ENCODE results near the gene CD6.

Gene CD6

DNA sequence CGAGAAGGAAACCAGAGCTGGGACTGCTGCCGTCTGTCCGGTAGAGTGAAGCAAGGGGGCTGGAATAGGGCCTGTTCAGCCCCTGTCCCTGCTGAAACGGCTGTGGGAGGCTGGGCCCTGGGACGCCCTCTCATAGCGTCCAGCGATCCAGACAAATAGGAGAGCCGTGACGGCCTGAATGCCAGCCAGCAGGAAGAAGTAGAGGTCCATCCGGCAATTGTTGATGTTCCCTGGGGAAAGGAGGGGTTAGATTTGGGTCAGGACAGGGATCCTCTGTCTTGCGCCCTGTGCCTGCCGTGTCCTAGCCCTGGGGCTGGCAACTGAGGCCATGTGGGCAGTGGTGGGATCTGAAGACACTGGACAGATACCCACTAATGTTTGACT lies 34.3 kb upstream of the CD6 start:
- Histone ChIP-seq H3K4me3 (ENCODE audit: low read depth, low read length) (no peak overlapping the region), H3K9me3 (ENCODE audit: control insufficient read depth, insufficient read depth, low read depth, low read length) (no peaks in the 10 kb centered on the region), H3K36me3 (ENCODE audit: control insufficient read depth in 2 of 2, insufficient read depth in 1 of 2, low read length in 2 of 2) (peaks cover 0 to 33% of the 10 kb centered on the region in 2 experiments; a peak in 1 of 3 replicates), H3K27ac (ENCODE audit: extremely low read depth, low read depth, low read length) (no peak overlapping the region), H3K4me1 (ENCODE audit: control insufficient read depth, insufficient read depth, low read length) (no peaks in the 10 kb centered on the region)
- TF ChIP-seq GLIS2 (tag by site-specific recombination; IDR thresholded peaks at IDR 0.05) (no peak), ZFP69B (tag by site-specific recombination; IDR thresholded peaks at IDR 0.05) (no peak), ZNF157 (tag by site-specific recombination; IDR thresholded peaks at IDR 0.05) (no peak), ZNF610 (tag by site-specific recombination; IDR thresholded peaks at IDR 0.05; ENCODE audit: borderline replicate concordance) (no peak), ZNF423 (tag by site-specific recombination; IDR thresholded peaks at IDR 0.05) (no peak), ZNF266 (tag by site-specific recombination; IDR thresholded peaks at IDR 0.05; ENCODE audit: low read depth) (no peak)
- POLR2A ChIA-PET: interaction anchor here (1.1 kb wide), 1 partner anchor 23 kb away, joined by 3 read pairs; the partner anchor contains the start of gene TMEM109
- CTCF ChIA-PET: no interaction called here

DNA sequence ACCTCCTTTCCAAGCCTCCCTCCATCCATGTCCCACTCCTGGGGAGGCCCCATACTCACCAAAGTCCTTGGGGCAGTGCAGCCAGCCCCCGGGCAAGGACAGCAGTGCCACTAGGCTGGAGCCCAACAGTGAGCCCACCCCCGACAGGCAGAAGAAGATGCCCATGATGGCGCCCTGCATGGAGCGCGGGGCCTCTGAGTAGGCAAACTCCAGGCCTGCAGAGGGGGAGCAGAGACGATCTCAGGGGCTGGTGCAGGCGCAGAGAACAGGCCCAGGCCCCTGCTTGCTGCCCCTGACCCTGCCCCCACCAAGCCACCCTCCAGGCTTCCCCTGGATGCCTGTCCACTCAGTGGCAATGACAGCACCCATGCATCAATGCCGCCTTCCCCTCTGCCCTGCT lies 33.7 kb upstream of the CD6 start:
- POLR2A ChIA-PET: no interaction called here
- Histone ChIP-seq H3K9me3 (ENCODE audit: control insufficient read depth, insufficient read depth, low read depth, low read length) (no peaks in the 10 kb centered on the region), H3K27ac (ENCODE audit: extremely low read depth, low read depth, low read length) (no peak overlapping the region), H3K36me3 (ENCODE audit: control insufficient read depth in 2 of 2, insufficient read depth in 1 of 2, low read length in 2 of 2) (peaks cover 0 to 29% of the 10 kb centered on the region in 2 experiments; a peak in 1 of 3 replicates), H3K4me3 (ENCODE audit: low read depth, low read length) (no peak overlapping the region), H3K4me1 (ENCODE audit: control insufficient read depth, insufficient read depth, low read length) (no peaks in the 10 kb centered on the region)
- TF ChIP-seq ZNF501 (tag by site-specific recombination; IDR thresholded peaks at IDR 0.05) (no peak), ZNF776 (tag by site-specific recombination; IDR thresholded peaks at IDR 0.05; ENCODE audit: borderline replicate concordance) (no peak), OSR2 (tag by site-specific recombination; IDR thresholded peaks at IDR 0.05) (no peak), MYNN (tag by site-specific recombination; IDR thresholded peaks at IDR 0.05; ENCODE audit: borderline replicate concordance) (no peak)
- TF ChIP-seq, protein P1, sequence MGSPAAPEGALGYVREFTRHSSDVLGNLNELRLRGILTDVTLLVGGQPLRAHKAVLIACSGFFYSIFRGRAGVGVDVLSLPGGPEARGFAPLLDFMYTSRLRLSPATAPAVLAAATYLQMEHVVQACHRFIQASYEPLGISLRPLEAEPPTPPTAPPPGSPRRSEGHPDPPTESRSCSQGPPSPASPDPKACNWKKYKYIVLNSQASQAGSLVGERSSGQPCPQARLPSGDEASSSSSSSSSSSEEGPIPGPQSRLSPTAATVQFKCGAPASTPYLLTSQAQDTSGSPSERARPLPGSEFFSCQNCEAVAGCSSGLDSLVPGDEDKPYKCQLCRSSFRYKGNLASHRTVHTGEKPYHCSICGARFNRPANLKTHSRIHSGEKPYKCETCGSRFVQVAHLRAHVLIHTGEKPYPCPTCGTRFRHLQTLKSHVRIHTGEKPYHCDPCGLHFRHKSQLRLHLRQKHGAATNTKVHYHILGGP (tag by site-specific recombination; IDR thresholded peaks at IDR 0.05): no peak
- TF ChIP-seq, protein P2, sequence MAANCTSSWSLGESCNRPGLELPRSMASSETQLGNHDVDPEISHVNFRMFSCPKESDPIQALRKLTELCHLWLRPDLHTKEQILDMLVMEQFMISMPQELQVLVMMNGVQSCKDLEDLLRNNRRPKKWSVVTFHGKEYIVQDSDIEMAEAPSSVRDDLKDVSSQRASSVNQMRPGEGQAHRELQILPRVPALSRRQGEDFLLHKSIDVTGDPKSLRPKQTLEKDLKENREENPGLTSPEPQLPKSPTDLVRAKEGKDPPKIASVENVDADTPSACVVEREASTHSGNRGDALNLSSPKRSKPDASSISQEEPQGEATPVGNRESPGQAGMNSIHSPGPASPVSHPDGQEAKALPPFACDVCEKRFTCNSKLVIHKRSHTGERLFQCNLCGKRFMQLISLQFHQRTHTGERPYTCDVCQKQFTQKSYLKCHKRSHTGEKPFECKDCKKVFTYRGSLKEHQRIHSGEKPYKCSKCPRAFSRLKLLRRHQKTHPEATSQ (tag by site-specific recombination; IDR thresholded peaks at IDR 0.05): no peak
- CTCF ChIA-PET: no interaction called here

DNA sequence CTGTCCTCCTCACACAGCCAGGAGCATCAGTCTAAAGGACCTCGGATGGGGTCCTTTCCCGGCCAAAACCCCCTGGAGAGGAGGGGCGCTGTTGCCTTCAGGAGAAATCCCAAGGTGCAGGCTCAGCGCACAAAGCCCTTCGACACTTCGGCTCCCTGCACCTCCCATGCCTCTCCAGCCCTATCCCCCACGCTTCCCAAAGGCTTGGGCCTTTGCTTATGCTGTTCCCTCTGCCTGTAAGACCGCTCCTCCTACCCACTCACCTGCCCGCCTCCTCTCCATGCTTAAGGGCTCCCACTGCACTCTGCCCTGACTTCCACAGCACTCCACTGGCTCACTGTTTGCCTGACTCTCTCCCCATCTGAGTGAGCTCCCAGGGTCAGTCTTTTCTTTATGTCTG lies 33.0 kb upstream of the CD6 start:
- H3K4me3 ChIP-seq (ENCODE audit: low read depth, low read length): no peak overlapping the region
- CTCF ChIA-PET: no interaction called here
- H3K4me1 ChIP-seq (ENCODE audit: control insufficient read depth, insufficient read depth, low read length): no peaks in the 10 kb centered on the region
- POLR2A ChIA-PET: interaction anchor here (0.6 to 1.0 kb wide), 2 partner anchors 15 to 379 kb away, joined by 3 read pairs; no protein-coding TSS in a partner anchor
- H3K27ac ChIP-seq (ENCODE audit: extremely low read depth, low read depth, low read length): no peak overlapping the region
- peaks cover 0 to 25% of the 10 kb centered on the region in 2 experiments; a peak in 1 of 3 replicates for H3K36me3 ChIP-seq (ENCODE audit: control insufficient read depth in 2 of 2, insufficient read depth in 1 of 2, low read length in 2 of 2)
- TF ChIP-seq, protein P3, sequence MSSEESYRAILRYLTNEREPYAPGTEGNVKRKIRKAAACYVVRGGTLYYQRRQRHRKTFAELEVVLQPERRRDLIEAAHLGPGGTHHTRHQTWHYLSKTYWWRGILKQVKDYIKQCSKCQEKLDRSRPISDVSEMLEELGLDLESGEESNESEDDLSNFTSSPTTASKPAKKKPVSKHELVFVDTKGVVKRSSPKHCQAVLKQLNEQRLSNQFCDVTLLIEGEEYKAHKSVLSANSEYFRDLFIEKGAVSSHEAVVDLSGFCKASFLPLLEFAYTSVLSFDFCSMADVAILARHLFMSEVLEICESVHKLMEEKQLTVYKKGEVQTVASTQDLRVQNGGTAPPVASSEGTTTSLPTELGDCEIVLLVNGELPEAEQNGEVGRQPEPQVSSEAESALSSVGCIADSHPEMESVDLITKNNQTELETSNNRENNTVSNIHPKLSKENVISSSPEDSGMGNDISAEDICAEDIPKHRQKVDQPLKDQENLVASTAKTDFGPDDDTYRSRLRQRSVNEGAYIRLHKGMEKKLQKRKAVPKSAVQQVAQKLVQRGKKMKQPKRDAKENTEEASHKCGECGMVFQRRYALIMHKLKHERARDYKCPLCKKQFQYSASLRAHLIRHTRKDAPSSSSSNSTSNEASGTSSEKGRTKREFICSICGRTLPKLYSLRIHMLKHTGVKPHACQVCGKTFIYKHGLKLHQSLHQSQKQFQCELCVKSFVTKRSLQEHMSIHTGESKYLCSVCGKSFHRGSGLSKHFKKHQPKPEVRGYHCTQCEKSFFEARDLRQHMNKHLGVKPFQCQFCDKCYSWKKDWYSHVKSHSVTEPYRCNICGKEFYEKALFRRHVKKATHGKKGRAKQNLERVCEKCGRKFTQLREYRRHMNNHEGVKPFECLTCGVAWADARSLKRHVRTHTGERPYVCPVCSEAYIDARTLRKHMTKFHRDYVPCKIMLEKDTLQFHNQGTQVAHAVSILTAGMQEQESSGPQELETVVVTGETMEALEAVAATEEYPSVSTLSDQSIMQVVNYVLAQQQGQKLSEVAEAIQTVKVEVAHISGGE (tag by site-specific recombination; conservative IDR thresholded peaks at IDR 0.05; ENCODE audit: low read depth): no peak
- TF ChIP-seq ZNF600 (tag by site-specific recombination; IDR thresholded peaks at IDR 0.05) (no peak), ZNF10 (tag by site-specific recombination; IDR thresholded peaks at IDR 0.05) (no peak), ZNF791 (tag by site-specific recombination; IDR thresholded peaks at IDR 0.05) (no peak), ZFHX2 (tag by site-specific recombination; conservative IDR thresholded peaks at IDR 0.05) (peak; percentile 62; the same call in 1 of the 2 replicates), EGR2 (tag by site-specific recombination; IDR thresholded peaks at IDR 0.05; ENCODE audit: low read depth) (peak; percentile 69), ZNF561 (tag by site-specific recombination; IDR thresholded peaks at IDR 0.05; ENCODE audit: borderline replicate concordance) (no peak), ZBTB7A (tag by site-specific recombination; IDR thresholded peaks at IDR 0.05; ENCODE audit: low read depth) (no peak)
- TF ChIP-seq, protein P4, sequence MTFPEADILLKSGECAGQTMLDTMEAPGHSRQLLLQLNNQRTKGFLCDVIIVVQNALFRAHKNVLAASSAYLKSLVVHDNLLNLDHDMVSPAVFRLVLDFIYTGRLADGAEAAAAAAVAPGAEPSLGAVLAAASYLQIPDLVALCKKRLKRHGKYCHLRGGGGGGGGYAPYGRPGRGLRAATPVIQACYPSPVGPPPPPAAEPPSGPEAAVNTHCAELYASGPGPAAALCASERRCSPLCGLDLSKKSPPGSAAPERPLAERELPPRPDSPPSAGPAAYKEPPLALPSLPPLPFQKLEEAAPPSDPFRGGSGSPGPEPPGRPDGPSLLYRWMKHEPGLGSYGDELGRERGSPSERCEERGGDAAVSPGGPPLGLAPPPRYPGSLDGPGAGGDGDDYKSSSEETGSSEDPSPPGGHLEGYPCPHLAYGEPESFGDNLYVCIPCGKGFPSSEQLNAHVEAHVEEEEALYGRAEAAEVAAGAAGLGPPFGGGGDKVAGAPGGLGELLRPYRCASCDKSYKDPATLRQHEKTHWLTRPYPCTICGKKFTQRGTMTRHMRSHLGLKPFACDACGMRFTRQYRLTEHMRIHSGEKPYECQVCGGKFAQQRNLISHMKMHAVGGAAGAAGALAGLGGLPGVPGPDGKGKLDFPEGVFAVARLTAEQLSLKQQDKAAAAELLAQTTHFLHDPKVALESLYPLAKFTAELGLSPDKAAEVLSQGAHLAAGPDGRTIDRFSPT (tag by site-specific recombination; IDR thresholded peaks at IDR 0.05): no peak
- TF ChIP-seq, protein P5, sequence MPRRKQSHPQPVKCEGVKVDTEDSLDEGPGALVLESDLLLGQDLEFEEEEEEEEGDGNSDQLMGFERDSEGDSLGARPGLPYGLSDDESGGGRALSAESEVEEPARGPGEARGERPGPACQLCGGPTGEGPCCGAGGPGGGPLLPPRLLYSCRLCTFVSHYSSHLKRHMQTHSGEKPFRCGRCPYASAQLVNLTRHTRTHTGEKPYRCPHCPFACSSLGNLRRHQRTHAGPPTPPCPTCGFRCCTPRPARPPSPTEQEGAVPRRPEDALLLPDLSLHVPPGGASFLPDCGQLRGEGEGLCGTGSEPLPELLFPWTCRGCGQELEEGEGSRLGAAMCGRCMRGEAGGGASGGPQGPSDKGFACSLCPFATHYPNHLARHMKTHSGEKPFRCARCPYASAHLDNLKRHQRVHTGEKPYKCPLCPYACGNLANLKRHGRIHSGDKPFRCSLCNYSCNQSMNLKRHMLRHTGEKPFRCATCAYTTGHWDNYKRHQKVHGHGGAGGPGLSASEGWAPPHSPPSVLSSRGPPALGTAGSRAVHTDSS (tag by site-specific recombination; IDR thresholded peaks at IDR 0.05): no peak
- H3K9me3 ChIP-seq (ENCODE audit: control insufficient read depth, insufficient read depth, low read depth, low read length): no peaks in the 10 kb centered on the region

All from HEK293 (cell line).